Transverse colon (tissue), 4 donors: Measurements from ENCODE around the gene APBA1. TPM values are rescaled to one million over a fixed set of nuclear protein-coding genes. Genes with fewer than 3 reads are reported as not detected.

Experiments used
- DNase-seq: peaks from one replicate; pipeline ENCODE4 v3.0.0-alpha.2; 2019
- H3K27ac ChIP-seq, 4 donors: fragments of 200-600 bp; sonication (generic); 2 replicates each; pipeline ENCODE4 v1.5.1; 2016 to 2018; ENCODE audit warnings: inconsistent platforms in 4 of 4
- H3K27me3 ChIP-seq: fragments of 200-600 bp; sonication (generic); 2 replicates; pipeline ENCODE4 v1.5.1; 2017; ENCODE audit warnings: inconsistent platforms
- H3K36me3 ChIP-seq, 4 donors: fragments of 200-600 bp; sonication (generic); 2 replicates each; pipeline ENCODE4 v1.5.1; 2017 to 2019; ENCODE audit warnings: inconsistent platforms in 4 of 4
- H3K4me1 ChIP-seq, 4 donors: fragments of 200-600 bp; sonication (generic); 2 replicates each; pipeline ENCODE4 v1.5.1; 2017 to 2020; ENCODE audit warnings: inconsistent platforms in 4 of 4
- H3K4me3 ChIP-seq, 4 donors: fragments of 200-600 bp; sonication (generic); 1 replicate in 1 of 4; 2 replicates in 3 of 4; pipeline versions ENCODE4 v1.5.1 to v1.6.1; 2017 to 2019; ENCODE audit warnings: inconsistent platforms in 4 of 4
- H3K9me3 ChIP-seq, 2 donors: fragments of 200-600 bp; sonication (generic); 2 replicates each; pipeline ENCODE4 v1.5.1; 2017 to 2019; ENCODE audit warnings: inconsistent platforms in 2 of 2
- CTCF ChIP-seq, 5 experiments: fragments of 200-600 bp in 3 of 5; fragments of 450-650 bp in 2 of 5; sonication (generic) in 3 of 5; IDR thresholded peaks; 1 replicate in 2 of 5; 2 replicates in 3 of 5; pipeline ENCODE4 v1.5.1; 2016 to 2017; ENCODE audit warnings: antibody characterized with exemption in 5 of 5, inconsistent platforms in 3 of 5, mild to moderate bottlenecking in 2 of 5, moderate library complexity in 1 of 5
- EP300 ChIP-seq: sonication (generic); formaldehyde crosslinking; IDR thresholded peaks from one replicate; pipeline ENCODE4 v1.6.1; 2017; ENCODE audit warnings: antibody characterized with exemption, low read depth
- POLR2A ChIP-seq: fragments of 450-650 bp; IDR thresholded peaks from one replicate; pipeline ENCODE4 v1.6.1; 2016; ENCODE audit warnings: antibody characterized with exemption, mild to moderate bottlenecking, moderate library complexity
- POLR2AphosphoS5 ChIP-seq, 3 donors: sonication (generic); formaldehyde crosslinking; IDR thresholded peaks; one replicate each; pipeline ENCODE4 v1.6.1; 2016; ENCODE audit warnings: antibody characterized with exemption in 3 of 3
- WGBS, 2 donors: methylation state at CpG; one replicate each; pipeline ENCODE4 v1.1.5; 2018; ENCODE audit warnings: low coverage in 1 of 2; 5-methylcytosine and 5-hydroxymethylcytosine counted together
- in situ Hi-C, 4 donors: fragments of 200-750 bp; cut with MboI; loops; one replicate each; pipeline versions ENCODE4 v1.15.0 to v1.15.1; 2017; ENCODE audit warnings: low sequenced_read_pairs in 3 of 4, low pct_ligation_motif_present in 1 of 4, low pct_unique_long_range_greater_than_20kb in 1 of 4
- intact Hi-C: fragments of 100-400 bp; cut with DNase I; formaldehyde crosslinking; loops from one replicate; pipeline ENCODE4 v1.15.1; 2023; ENCODE audit warnings: low total_unique reads
- total RNA-seq, 4 donors: library from RNA; depleted of rRNA; stranded (reverse); fragments of >200 nt; gene quantifications; one replicate each; pipeline ENCODE4 v1.1.0, GENCODE V29; 2016

Gene APBA1
- total RNA-seq, 4 donors from 2014 or later: 7.6 to 11.6 (median 10.2) TPM

DNA sequence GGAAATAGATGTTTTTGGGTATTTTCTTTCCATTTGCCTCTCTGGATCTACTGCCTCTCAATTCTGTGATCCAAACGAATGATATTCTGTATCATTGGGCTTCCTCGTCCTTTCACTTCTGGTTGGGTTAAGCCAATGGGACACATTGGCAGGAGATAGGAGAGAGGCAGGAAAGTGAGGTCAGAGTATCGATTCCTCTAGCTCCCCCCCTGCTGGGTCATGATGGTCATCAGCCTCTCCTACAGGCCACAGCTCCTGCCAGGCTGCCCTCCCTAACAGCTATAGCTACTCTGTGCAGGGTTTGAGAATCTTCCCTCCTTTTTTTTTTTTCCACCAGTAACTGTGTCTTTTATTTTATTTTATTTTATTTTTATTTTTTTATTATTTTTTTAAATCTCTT, 39.4 kb downstream of the APBA1 start:
- no peak for DNase-seq
- H3K27me3 ChIP-seq: no peaks in the 10 kb centered on the region
- no peaks in the 10 kb centered on the region for H3K4me1 ChIP-seq
- no peak overlapping the region for H3K4me3 ChIP-seq
- no peak for TF ChIP-seq EP300
- TF ChIP-seq CTCF (IDR thresholded peaks at IDR 0.05): no peak
- TF ChIP-seq POLR2AphosphoS5 (IDR thresholded peaks at IDR 0.05): no peak
- no peak for TF ChIP-seq POLR2A
- H3K27ac ChIP-seq: no peak overlapping the region
- intact Hi-C loops (no loop called here), in situ Hi-C loops (no loop called here)
- no peaks in the 10 kb centered on the region for H3K9me3 ChIP-seq
- H3K36me3 ChIP-seq: no peaks in the 10 kb centered on the region
- WGBS, 2 donors: 33 to 57% methylated on average over 2 to 3 of the region's 3 CpGs

DNA sequence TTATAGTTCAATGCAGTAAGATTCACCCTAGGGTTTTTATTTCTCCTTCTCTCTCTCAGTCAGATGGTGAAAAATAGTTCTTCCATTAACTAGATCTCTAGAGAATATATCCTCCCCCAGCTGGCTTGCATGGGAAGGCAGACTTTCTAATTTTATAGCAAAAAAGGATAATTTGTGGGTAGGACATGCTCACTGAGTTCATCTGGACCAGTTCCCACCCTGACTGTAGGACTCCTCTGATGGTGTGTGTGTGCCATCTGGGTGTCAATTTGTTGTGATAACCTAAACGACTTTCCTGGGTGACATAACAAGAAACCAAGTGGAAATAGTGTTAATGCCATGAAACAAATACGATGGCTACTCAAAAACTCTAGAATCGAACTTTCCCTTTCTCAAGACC, 44.9 kb downstream of the APBA1 start:
- in situ Hi-C loops (no loop called here), intact Hi-C loops (no loop called here)
- Histone ChIP-seq H3K27ac (no peak overlapping the region), H3K4me1 (no peaks in the 10 kb centered on the region), H3K4me3 (no peak overlapping the region), H3K36me3 (no peaks in the 10 kb centered on the region), H3K27me3 (no peaks in the 10 kb centered on the region), H3K9me3 (no peaks in the 10 kb centered on the region)
- TF ChIP-seq EP300: no peak
- no peak for TF ChIP-seq POLR2A
- no peak for TF ChIP-seq CTCF (IDR thresholded peaks at IDR 0.05)
- TF ChIP-seq POLR2AphosphoS5 (IDR thresholded peaks at IDR 0.05): no peak
- WGBS, 2 donors: 76% methylated on average over 3 of the region's 3 CpGs
- no peak for DNase-seq

GRCh38 chr9:69623276-69623675, 48.9 kb downstream of the APBA1 start:
- Histone ChIP-seq H3K27ac (no peak overlapping the region), H3K36me3 (no peaks in the 10 kb centered on the region), H3K4me1 (no peaks in the 10 kb centered on the region), H3K4me3 (no peak overlapping the region), H3K27me3 (no peaks in the 10 kb centered on the region), H3K9me3 (no peaks in the 10 kb centered on the region)
- no peak for TF ChIP-seq POLR2A
- TF ChIP-seq POLR2AphosphoS5 (IDR thresholded peaks at IDR 0.05): no peak
- no peak for TF ChIP-seq EP300
- no peak for TF ChIP-seq CTCF (IDR thresholded peaks at IDR 0.05)
- WGBS, 2 donors: 62 to 80% methylated on average over 2 to 3 of the region's 3 CpGs
- intact Hi-C loops (no loop called here), in situ Hi-C loops (no loop called here)
- DNase-seq: no peak

GRCh38 chr9:69622676-69623075, 49.5 kb downstream of the APBA1 start:
- H3K27me3 ChIP-seq: no peaks in the 10 kb centered on the region
- H3K27ac ChIP-seq: no peak overlapping the region
- TF ChIP-seq CTCF (IDR thresholded peaks at IDR 0.05) (no peak), POLR2A (no peak), EP300 (no peak), POLR2AphosphoS5 (IDR thresholded peaks at IDR 0.05) (no peak)
- H3K36me3 ChIP-seq: no peaks in the 10 kb centered on the region
- H3K9me3 ChIP-seq: no peaks in the 10 kb centered on the region
- no peak overlapping the region for H3K4me3 ChIP-seq
- in situ Hi-C loops: no loop called here
- DNase-seq: no peak
- no peaks in the 10 kb centered on the region for H3K4me1 ChIP-seq
- WGBS, 2 donors: 69 to 86% methylated on average over 3 of the region's 3 CpGs
- intact Hi-C loops: no loop called here
